Pancreas (tissue), 10 donors: ENCODE data around the gene LDLRAP1. TPM values are rescaled to one million over a fixed set of nuclear protein-coding genes. Genes with fewer than 3 reads are reported as not detected.
A peak's percentile ranks its signal among the peaks of the same experiment; 100 is the strongest.
"Not testable (repeated sequence)": the region's sequence is repeated elsewhere in the genome, so short reads cannot be mapped to it uniquely, and the experiment has no call there.

Experiments
- ATAC-seq, 4 donors: fragments of 200-7000 bp; cut with Tn5 transposase; one replicate each; pipeline versions ENCODE4 v1.8.0 to v1.9.1; 2020; ENCODE audit warnings: mild to moderate bottlenecking in 4 of 4, moderate library complexity in 4 of 4
- DNase-seq, 6 donors: peaks; one replicate each; pipeline ENCODE4 v3.0.0-alpha.2; 2020
- FAIRE-seq: peaks from 2 replicates; lab custom pipeline; 2012; peaks lifted over from hg19 to GRCh38; lab: Jason Lieb, UNC
- H3K27ac ChIP-seq, 4 donors: fragments of 200-600 bp; sonication (generic); 1 replicate in 3 of 4; 2 replicates in 1 of 4; pipeline versions ENCODE4 v1.5.0 to v1.8.0; 2020
- H3K27me3 ChIP-seq, 4 donors: fragments of 200-600 bp; one replicate each; pipeline ENCODE4 v1.8.0; 2021
- H3K36me3 ChIP-seq, 3 donors: fragments of 200-600 bp; sonication (generic) in 1 of 3; one replicate each; pipeline versions ENCODE4 v1.5.0 to v1.8.0; 2020 to 2021
- H3K4me1 ChIP-seq, 3 donors: fragments of 200-600 bp; one replicate each; pipeline ENCODE4 v1.8.0; 2021
- H3K4me3 ChIP-seq, 4 donors: fragments of 200-600 bp; sonication (generic) in 2 of 4; one replicate each; pipeline versions ENCODE4 v1.5.0 to v1.8.0; 2020 to 2021
- H3K9me3 ChIP-seq, 4 donors: fragments of 200-600 bp; one replicate each; pipeline ENCODE4 v1.8.0; 2021
- WGBS, 2 donors: extraction: QIAGEN DNeasy Blood & Tissue Kit; methylation state at CpG; one replicate each; pipeline ENCODE4 v1.1.7; 2013; 5-methylcytosine and 5-hydroxymethylcytosine counted together
- intact Hi-C, 3 donors: fragments of 100-400 bp; cut with DNase I; formaldehyde crosslinking; loops; one replicate each; pipeline versions ENCODE4 v1.11.1 to v1.14.2; 2022
- polyA plus RNA-seq, 2 donors: library from polyadenylated mRNA; stranded (reverse); fragments of 200-250 nt; gene quantifications; one replicate each; pipeline ENCODE4 v1.2.3, GENCODE V29; 2013
- total RNA-seq, 6 donors: library from RNA; stranded (reverse); fragmentation: NEBNext Ultra II Directional in 4 of 6; extraction: Animal tissue kit (Norgen Biotek cat#: 25700) in 4 of 6; gene quantifications; one replicate each; pipeline versions ENCODE4 v1.2.1 to v1.2.4, GENCODE V29; 2021 to 2023
- TF ChIP-seq, protein P1 (sequence below), 4 donors: fragments of 200-600 bp; sonication (generic) in 3 of 4; IDR thresholded peaks; one replicate each; pipeline versions ENCODE4 v1.5.0 to v1.8.0; 2021; ENCODE audit warnings: antibody characterized with exemption in 4 of 4
- donor health status: healthy with polysubstance abuse.
- donor health status: DM: no; HTN: no; CAD: no; lungs with moderate emphysema.
- donor health status: DM: no; HTN: no; CAD: no.
- donor health status: control.
- donor health status: control.
- donor health status: Bipolar disorder and iron deficiency.
- donor health status: DM: yes; HTN: yes; CAD: no.
- donor health status: DM: no; HTN: no; CAD: no.
- donor health status: DM: no; HTN: no; CAD: no.
- donor health status: DM: yes; HTN: yes; CAD: no.

Gene LDLRAP1
- total and polyA plus RNA-seq, 8 donors, result 21.0 to 71.9 (median 23.7) TPM

DNA sequence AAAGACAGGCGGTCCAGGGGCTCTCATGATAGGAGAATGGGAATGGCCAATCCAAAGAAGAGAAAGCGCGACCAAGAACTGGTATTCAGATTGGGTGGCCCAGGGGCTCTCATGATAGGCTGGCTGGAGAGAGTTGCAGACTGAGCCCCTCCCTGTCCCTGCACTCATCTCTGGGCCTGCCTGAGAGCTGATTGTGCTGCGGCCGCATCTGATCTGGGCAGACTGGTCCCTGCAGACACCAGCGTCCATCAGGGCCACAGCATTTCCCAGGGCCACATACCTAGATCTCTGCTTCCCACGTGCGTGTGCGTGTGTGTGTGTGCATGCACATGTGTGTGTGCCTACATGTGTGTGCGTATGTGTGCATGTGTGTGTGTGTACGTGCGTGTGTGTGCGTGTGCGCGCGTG, 42.8 kb downstream of the LDLRAP1 start:
- Histone ChIP-seq H3K36me3 (no peaks in the 10 kb centered on the region), H3K27ac (no peak overlapping the region), H3K27me3 (no peaks in the 10 kb centered on the region), H3K4me3 (no peak overlapping the region), H3K4me1 (peaks cover 0 to 8% (median 4%) of the 10 kb centered on the region in 3 donors), H3K9me3 (no peaks in the 10 kb centered on the region)
- TF ChIP-seq, protein P1, sequence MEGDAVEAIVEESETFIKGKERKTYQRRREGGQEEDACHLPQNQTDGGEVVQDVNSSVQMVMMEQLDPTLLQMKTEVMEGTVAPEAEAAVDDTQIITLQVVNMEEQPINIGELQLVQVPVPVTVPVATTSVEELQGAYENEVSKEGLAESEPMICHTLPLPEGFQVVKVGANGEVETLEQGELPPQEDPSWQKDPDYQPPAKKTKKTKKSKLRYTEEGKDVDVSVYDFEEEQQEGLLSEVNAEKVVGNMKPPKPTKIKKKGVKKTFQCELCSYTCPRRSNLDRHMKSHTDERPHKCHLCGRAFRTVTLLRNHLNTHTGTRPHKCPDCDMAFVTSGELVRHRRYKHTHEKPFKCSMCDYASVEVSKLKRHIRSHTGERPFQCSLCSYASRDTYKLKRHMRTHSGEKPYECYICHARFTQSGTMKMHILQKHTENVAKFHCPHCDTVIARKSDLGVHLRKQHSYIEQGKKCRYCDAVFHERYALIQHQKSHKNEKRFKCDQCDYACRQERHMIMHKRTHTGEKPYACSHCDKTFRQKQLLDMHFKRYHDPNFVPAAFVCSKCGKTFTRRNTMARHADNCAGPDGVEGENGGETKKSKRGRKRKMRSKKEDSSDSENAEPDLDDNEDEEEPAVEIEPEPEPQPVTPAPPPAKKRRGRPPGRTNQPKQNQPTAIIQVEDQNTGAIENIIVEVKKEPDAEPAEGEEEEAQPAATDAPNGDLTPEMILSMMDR (IDR thresholded peaks at IDR 0.05), result no peak
- no peak for ATAC-seq
- FAIRE-seq, result no peak
- 93 to 94% methylated on average over 16 of the region's 16 CpGs for WGBS, 2 donors
- DNase-seq, result no peak
- intact Hi-C loops, result no loop called here

DNA sequence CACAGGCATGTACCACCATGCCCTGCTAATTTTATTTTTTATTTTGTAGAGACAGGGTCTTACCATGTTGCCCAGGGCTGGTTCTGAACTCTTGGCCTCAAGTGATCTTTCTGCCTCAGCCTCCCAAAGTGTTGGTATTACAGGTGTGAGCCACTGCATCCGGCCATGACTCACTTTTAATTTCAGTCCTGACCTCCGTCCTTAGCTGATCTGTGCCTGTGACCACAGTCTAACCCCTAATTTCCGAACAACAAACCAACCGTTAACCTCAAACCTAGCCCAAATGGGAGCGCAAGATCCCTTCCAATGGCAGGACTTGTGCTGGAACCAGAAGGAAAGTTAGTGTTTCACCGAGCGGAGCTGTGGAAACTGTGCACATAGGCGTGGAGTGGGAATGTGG, 43.9 kb downstream of the LDLRAP1 start:
- Histone ChIP-seq H3K4me3 (no peak overlapping the region), H3K4me1 (peaks cover 0 to 8% (median 4%) of the 10 kb centered on the region in 3 donors), H3K36me3 (no peaks in the 10 kb centered on the region), H3K9me3 (no peaks in the 10 kb centered on the region), H3K27me3 (no peaks in the 10 kb centered on the region), H3K27ac (no peak overlapping the region)
- ATAC-seq, result no peak
- DNase-seq, result no peak
- TF ChIP-seq, protein P1 (IDR thresholded peaks at IDR 0.05), result no peak
- intact Hi-C loops, result no loop called here
- 93 to 97% methylated on average over 8 of the region's 8 CpGs for WGBS, 2 donors
- no peak for FAIRE-seq

DNA sequence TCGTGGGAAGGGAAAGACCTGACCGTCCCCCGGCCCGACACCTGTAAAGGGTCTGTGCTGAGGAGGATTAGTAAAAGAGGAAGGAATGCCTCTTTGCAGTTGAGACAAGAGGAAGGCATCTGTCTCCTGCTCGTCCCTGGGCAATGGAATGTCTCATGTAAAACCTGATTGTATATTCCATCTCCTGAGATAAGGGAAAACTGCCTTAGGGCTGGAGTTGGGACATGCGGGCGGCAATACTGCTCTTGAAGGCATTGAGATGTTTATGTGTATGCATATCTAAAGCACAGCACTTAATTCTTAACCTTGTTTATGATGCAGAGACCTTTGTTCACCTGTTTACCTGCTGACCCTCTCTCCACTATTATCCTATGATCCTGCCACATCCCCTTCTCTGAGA, 44.8 kb downstream of the LDLRAP1 start:
- H3K27ac ChIP-seq, H3K36me3 ChIP-seq, ATAC-seq, DNase-seq, intact Hi-C loops, H3K9me3 ChIP-seq, FAIRE-seq, H3K4me3 ChIP-seq, H3K4me1 ChIP-seq, H3K27me3 ChIP-seq: not testable (repeated sequence)
- 83 to 100% methylated on average over 6 to 7 of the region's 7 CpGs for WGBS, 2 donors

DNA sequence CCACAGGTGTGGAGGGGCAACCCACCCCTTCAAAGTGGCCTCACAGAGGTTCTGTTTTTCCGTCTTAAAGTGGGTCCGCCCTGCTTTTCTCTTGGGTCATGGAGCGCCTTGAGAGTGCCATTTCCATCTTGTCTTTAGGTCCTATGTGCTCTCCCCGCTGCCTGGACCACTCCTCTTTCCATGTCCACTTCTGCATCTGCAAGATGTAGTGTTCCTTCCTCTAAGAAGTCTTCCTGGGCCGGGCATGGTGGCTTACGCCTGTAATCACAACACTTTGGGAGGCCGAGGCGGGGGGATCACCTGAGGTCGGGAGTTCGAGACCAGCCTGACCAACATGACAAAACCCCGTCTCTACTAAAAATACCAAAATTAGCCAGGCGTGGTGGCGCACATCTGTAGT, 45.4 kb downstream of the LDLRAP1 start:
- H3K4me3 ChIP-seq, H3K4me1 ChIP-seq, ATAC-seq, H3K27me3 ChIP-seq, H3K9me3 ChIP-seq, H3K36me3 ChIP-seq, DNase-seq, H3K27ac ChIP-seq, FAIRE-seq, intact Hi-C loops: not testable (repeated sequence)
- 96 to 97% methylated on average over 13 of the region's 13 CpGs for WGBS, 2 donors

DNA sequence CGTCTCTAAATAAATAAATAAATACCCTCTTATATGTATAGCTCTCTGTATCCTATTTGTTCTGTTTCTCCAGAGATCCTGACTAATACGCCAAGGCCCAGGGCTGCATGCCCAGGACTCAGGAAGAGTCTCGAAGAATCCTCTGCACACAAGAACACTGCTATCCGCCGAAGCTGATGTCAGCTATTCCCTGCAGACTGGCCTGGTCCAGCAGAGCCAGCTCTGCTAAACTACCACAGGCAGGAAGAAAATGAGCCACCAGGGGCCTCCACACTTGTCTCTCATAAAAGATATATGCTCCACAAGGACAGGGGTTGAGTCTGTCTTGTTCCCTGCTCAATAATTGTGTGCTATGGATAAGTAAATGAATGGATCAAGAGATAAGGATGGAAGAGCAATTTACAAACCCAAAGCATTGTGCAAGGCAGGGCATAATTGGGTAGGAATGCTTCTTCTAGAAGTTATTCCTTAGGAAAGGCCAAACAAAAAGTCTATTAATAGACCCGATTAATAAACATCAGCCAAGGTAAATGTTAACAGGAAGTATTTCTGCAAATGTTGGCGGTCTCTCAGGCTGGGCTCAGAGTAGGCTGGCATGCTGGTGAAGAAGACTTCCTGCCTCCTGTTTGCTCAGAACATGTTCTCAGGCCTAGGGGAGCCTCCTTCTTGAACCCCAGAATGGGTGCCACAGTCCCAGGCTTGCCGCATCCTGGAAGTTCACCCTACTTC, 46.9 kb downstream of the LDLRAP1 start:
- TF ChIP-seq, protein P1 (IDR thresholded peaks at IDR 0.05), result no peak
- Histone ChIP-seq H3K9me3 (no peaks in the 10 kb centered on the region), H3K4me1 (peaks cover 0 to 8% (median 4%) of the 10 kb centered on the region in 3 donors), H3K36me3 (no peaks in the 10 kb centered on the region), H3K27ac (peak overlapping the region in 2 of 4 donors; percentile 1 to 51), H3K4me3 (no peak overlapping the region), H3K27me3 (no peaks in the 10 kb centered on the region)
- intact Hi-C loops, result no loop called here
- WGBS, 2 donors, result 48 to 54% methylated on average over 8 of the region's 8 CpGs
- ATAC-seq (peak; percentile 35 to 89 (median 74)), DNase-seq (no peak), FAIRE-seq (no peak)

DNA sequence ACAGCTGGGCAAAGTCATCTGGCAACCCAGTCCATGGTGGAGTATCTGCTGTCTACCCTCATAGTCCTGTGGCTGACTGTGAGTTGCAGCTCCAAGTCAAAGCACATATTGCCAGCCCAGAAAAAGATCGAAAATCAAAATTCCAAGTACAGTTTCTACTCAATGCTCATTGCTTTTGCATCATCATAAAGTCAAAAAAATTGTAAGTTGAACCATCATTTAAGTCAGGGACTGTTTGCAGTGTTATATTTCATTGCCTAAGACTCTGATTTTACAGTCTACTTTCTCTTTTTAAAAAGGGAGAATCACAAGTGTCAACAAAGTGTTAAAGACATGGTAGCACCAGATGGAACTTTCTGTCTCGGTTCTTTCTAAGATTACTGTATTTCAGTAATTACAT, 50.5 kb downstream of the LDLRAP1 start:
- WGBS, 2 donors, result 71 to 78% methylated on average over 2 of the region's 2 CpGs
- FAIRE-seq (no peak), ATAC-seq (no peak), DNase-seq (no peak)
- no peak overlapping the region for H3K4me3 ChIP-seq
- H3K36me3 ChIP-seq, result no peaks in the 10 kb centered on the region
- TF ChIP-seq, protein P1 (IDR thresholded peaks at IDR 0.05), result no peak
- H3K4me1 ChIP-seq, result peaks cover 0 to 8% (median 4%) of the 10 kb centered on the region in 3 donors
- no peak overlapping the region for H3K27ac ChIP-seq
- intact Hi-C loops, result no loop called here
- H3K9me3 ChIP-seq, result no peaks in the 10 kb centered on the region
- no peaks in the 10 kb centered on the region for H3K27me3 ChIP-seq
